HG03139 (cell line): ENCODE measurements around the gene POC1B.

ENCODE experiments used
- ATAC-seq: cut with Tn5 transposase; IDR thresholded peaks from one replicate; pipeline ENCODE4 v1.9.1; 2021; ENCODE audit not compliant: unreplicated experiment

The POC1B gene

GRCh38 chr12:89497467-89497866, 28.4 kb downstream of the POC1B start:
- no peak for ATAC-seq

- no peak for ATAC-seq
These were observed 28.8 kb downstream of the POC1B start for GRCh38 chr12:89497005-89497404.

- ATAC-seq, result no peak
These were observed 31.2 kb downstream of the POC1B start for GRCh38 chr12:89494411-89495231.

GRCh38 chr12:89493670-89494302, 32.1 kb downstream of the POC1B start:
- ATAC-seq, result no peak

GRCh38 chr12:89492883-89493282, 33.0 kb downstream of the POC1B start:
- no peak for ATAC-seq

GRCh38 chr12:89490922-89491321, 34.9 kb downstream of the POC1B start:
- no peak for ATAC-seq

GRCh38 chr12:89486264-89486663, 39.6 kb downstream of the POC1B start:
- ATAC-seq, result no peak

GRCh38 chr12:89484470-89484869, 41.4 kb downstream of the POC1B start:
- no peak for ATAC-seq

- no peak for ATAC-seq
These were observed 44.5 kb downstream of the POC1B start for GRCh38 chr12:89481213-89481914.

GRCh38 chr12:89479982-89480381, 45.9 kb downstream of the POC1B start:
- no peak for ATAC-seq

GRCh38 chr12:89477633-89478279, 48.1 kb downstream of the POC1B start:
- ATAC-seq, result no peak

- no peak for ATAC-seq
These were observed 48.8 kb downstream of the POC1B start for GRCh38 chr12:89476904-89477595.

- ATAC-seq, result no peak
These were observed 49.6 kb downstream of the POC1B start for GRCh38 chr12:89476232-89476631.

- no peak for ATAC-seq
These were observed 50.5 kb downstream of the POC1B start for GRCh38 chr12:89475203-89475990.

- ATAC-seq, result no peak
These were observed 51.2 kb downstream of the POC1B start for GRCh38 chr12:89474615-89475014.

GRCh38 chr12:89472508-89472907, 53.3 kb downstream of the POC1B start:
- no peak for ATAC-seq

GRCh38 chr12:89470741-89471509, 54.9 kb downstream of the POC1B start:
- ATAC-seq, result peak; percentile 38

- peak; percentile 55 for ATAC-seq
These were observed 56.5 kb downstream of the POC1B start for GRCh38 chr12:89469361-89469760.

- ATAC-seq, result peak; percentile 81
These were observed 57.1 kb downstream of the POC1B start for GRCh38 chr12:89468648-89469326.
